ENCODE results near the gene GJC2. TPM values are rescaled to one million over a fixed set of nuclear protein-coding genes. Genes with fewer than 3 reads are reported as not detected.

GJC2 gene
- total RNA-seq, 4 donors from 2014 or later = 6.9 to 15.1 (median 9.9) TPM

GRCh38 chr1:228161866-228162265 is 12.1 kb downstream of the GJC2 start:
- WGBS, 2 donors = 70% methylated on average over 9 of the region's 9 CpGs
- peaks cover 0 to 71% (median 24%) of the 10 kb centered on the region in 4 donors for H3K4me1 ChIP-seq
- H3K4me3 ChIP-seq = no peak overlapping the region
- H3K27ac ChIP-seq = peak overlapping the region in 3 of 4 donors; percentile 32 to 100 (median 66)
- no peaks in the 10 kb centered on the region for H3K36me3 ChIP-seq
- H3K9me3 ChIP-seq = no peaks in the 10 kb centered on the region
- no peak for TF ChIP-seq CTCF (IDR thresholded peaks at IDR 0.05)
- no peak for TF ChIP-seq EP300 (IDR thresholded peaks at IDR 0.05)
- no peak for TF ChIP-seq POLR2A (IDR thresholded peaks at IDR 0.05)
- no peak for DNase-seq (ENCODE audit: low spot score in 2 of 2)
- peaks cover 0 to 4% of the 10 kb centered on the region in 2 donors for H3K27me3 ChIP-seq

DNA sequence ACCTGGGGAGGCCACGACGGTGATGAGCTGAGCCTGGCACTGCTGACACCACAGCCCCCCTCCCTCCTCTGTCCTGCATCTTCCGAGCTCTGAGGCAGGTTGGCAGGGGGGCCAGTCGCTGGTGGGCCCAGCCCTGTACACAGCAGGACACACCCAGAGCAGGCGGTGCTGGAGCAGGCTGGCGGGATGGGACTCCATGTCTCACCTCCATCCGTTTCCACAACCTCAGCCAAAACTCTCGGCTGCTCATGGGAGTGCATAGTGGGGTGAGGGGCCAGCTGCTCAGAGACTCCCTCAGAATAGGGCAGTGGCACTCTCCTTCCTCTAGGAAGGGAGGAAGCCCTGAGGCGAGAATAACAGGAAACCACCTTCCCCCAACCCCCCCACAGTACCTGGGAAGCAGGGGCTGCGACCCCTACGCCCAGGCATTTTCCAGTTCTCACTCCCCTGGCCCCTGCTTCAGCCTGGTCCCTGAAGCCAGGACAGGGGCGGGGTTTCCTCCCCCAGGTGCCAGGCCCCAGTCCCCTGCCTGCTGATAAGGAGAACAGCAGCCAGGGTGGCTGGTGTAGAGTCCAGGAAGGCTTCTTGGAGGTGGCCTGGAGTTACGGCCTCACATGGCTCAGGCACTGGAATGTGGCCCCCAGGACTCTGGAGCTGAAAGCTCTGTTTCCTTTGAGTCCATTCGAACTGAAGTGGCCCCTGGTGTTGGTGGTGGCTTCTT is 12.7 kb downstream of the GJC2 start:
- peaks cover 0 to 69% (median 24%) of the 10 kb centered on the region in 4 donors for H3K4me1 ChIP-seq

GRCh38 chr1:228163007-228163753 is 13.4 kb downstream of the GJC2 start:
- no peak for DNase-seq (ENCODE audit: low spot score in 2 of 2)

More for the DNA sequence above, 12.7 kb downstream of the GJC2 start:
- Histone ChIP-seq H3K27me3 (peaks cover 0 to 4% of the 10 kb centered on the region in 2 donors), H3K36me3 (no peaks in the 10 kb centered on the region), H3K27ac (peak overlapping the region; percentile 57 to 100 (median 74)), H3K9me3 (no peaks in the 10 kb centered on the region), H3K4me3 (no peak overlapping the region)
- no peak for DNase-seq (ENCODE audit: low spot score in 2 of 2)
- 20 to 28% methylated on average over 10 to 13 of the region's 14 CpGs for WGBS, 2 donors
- TF ChIP-seq EP300 (IDR thresholded peaks at IDR 0.05) (no peak), CTCF (IDR thresholded peaks at IDR 0.05) (peak in 1 of 5 experiments; percentile 36)

DNA sequence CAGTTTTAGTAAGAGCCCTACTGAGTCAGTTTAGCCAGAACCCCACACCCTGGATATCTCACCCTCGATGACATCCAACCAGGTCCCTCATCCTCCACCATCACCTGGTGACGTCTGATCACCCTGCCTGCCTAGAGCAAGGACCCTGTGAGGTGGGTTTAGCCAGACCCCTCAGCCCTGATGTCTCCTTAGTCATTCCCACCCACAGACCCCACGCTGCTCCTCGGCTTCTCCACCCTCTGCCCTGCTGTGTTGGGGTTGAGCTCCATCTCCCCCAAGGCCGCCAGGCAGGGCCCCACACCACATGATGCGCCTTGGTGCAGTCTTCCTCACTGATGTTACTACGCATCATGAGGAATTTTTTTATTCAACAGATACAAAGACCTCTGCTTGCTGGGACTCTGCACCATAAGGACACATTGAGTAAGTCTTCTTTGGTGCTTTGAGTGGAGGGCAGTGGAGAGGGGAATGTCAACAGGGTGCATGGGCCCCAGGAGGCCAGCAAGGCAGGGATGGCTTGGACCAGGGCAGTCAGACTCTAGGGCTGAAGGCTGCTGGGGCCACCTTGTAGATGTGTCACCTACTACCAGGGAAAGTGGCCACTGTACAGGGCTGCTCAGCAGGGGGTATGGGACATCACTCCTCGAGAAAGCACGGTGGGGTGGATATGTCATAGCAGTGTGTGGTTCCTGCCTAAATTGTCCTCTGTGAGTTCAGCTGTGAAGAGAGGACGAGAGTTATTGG is 14.2 kb downstream of the GJC2 start:
- Histone ChIP-seq H3K27me3 (peaks cover 0 to 2% of the 10 kb centered on the region in 2 donors), H3K4me1 (peaks cover 0 to 58% (median 23%) of the 10 kb centered on the region in 4 donors), H3K36me3 (peaks cover 0 to 4% (median 0%) of the 10 kb centered on the region in 3 donors), H3K9me3 (no peaks in the 10 kb centered on the region), H3K4me3 (no peak overlapping the region), H3K27ac (peak overlapping the region; percentile 57 to 100 (median 80))
- 88 to 91% methylated on average over 10 of the region's 10 CpGs for WGBS, 2 donors
- TF ChIP-seq EP300 (IDR thresholded peaks at IDR 0.05) (no peak), CTCF (IDR thresholded peaks at IDR 0.05) (no peak), POLR2A (IDR thresholded peaks at IDR 0.05) (no peak)
- no peak for DNase-seq (ENCODE audit: low spot score in 2 of 2)

More at GRCh38 chr1:228163007-228163753, 13.4 kb downstream of the GJC2 start:
- peak in 1 of 2 donors; percentile 21 for TF ChIP-seq POLR2A (IDR thresholded peaks at IDR 0.05)
- TF ChIP-seq EP300 (IDR thresholded peaks at IDR 0.05) = peak in 1 of 2 donors; percentile 18
- TF ChIP-seq CTCF (IDR thresholded peaks at IDR 0.05) = no peak
- 58% methylated on average over 14 to 19 of the region's 30 CpGs for WGBS, 2 donors
- Histone ChIP-seq H3K36me3 (peaks cover 0 to 2% (median 0%) of the 10 kb centered on the region in 3 donors), H3K4me3 (no peak overlapping the region), H3K27me3 (peaks cover 0 to 4% of the 10 kb centered on the region in 2 donors), H3K4me1 (peaks cover 0 to 64% (median 24%) of the 10 kb centered on the region in 4 donors), H3K27ac (peak overlapping the region; percentile 57 to 100 (median 74)), H3K9me3 (no peaks in the 10 kb centered on the region)

Measured in tibial nerve (tissue), 4 donors.